GM23338 (cell line): Measurements from ENCODE around the gene R3HDM2.
"Not testable (repeated sequence)": the region's sequence is repeated elsewhere in the genome, so short reads cannot be mapped to it uniquely, and the experiment has no call there.

Experiments used
- CREB1 ChIP-seq: fragments of 250-450 bp; sonication (Bioruptor Pico); IDR thresholded peaks from 2 replicates; pipeline ENCODE4 v1.5.0; 2020; ENCODE audit warnings: low read depth, mild to moderate bottlenecking, moderate library complexity
- CTCF ChIP-seq, 2 experiments: fragments of 200-600 bp in 1 of 2; sonication (generic) in 1 of 2; conservative IDR thresholded peaks; 2 replicates each; pipeline versions ENCODE4 v1.5.1 to v1.6.1; 2016 to 2017; ENCODE audit warnings: antibody characterized with exemption in 2 of 2, low read depth in 2 of 2, mild to moderate bottlenecking in 2 of 2, moderate library complexity in 1 of 2
- ETS1 ChIP-seq: IDR thresholded peaks from 2 replicates; pipeline ENCODE4 v1.6.1; 2016; ENCODE audit warnings: antibody characterized with exemption
- EZH2 ChIP-seq: fragments of 200-600 bp; sonication (generic); IDR thresholded peaks from one replicate; pipeline ENCODE4 v1.8.0; 2017; ENCODE audit warnings: antibody characterized with exemption, mild to moderate bottlenecking, low read depth; ENCODE audit not compliant: unreplicated experiment
- EZH2phosphoT487 ChIP-seq: fragments of 200-600 bp; sonication (generic); IDR thresholded peaks from one replicate; pipeline ENCODE4 v1.8.1; 2018; ENCODE audit warnings: antibody characterized with exemption; ENCODE audit not compliant: unreplicated experiment
- POLR2AphosphoS5 ChIP-seq: IDR thresholded peaks from 2 replicates; pipeline ENCODE4 v1.6.1; 2016; ENCODE audit warnings: antibody characterized with exemption, low read depth
- REST ChIP-seq: IDR thresholded peaks from one replicate; pipeline ENCODE4 v1.6.1; 2018; ENCODE audit warnings: antibody characterized with exemption; ENCODE audit not compliant: unreplicated experiment
- STAT1 ChIP-seq: IDR thresholded peaks from one replicate; pipeline ENCODE4 v1.6.1; 2016; ENCODE audit warnings: antibody characterized with exemption; ENCODE audit not compliant: unreplicated experiment
- ZNF331 ChIP-seq: fragments of 250-450 bp; sonication (Bioruptor Pico); IDR thresholded peaks from 2 replicates; pipeline ENCODE4 v1.5.0; 2020; ENCODE audit warnings: low read depth, mild to moderate bottlenecking, moderate library complexity

- not testable (repeated sequence) for TF ChIP-seq CTCF (conservative IDR thresholded peaks at IDR 0.05; ENCODE audit: low read depth in 2 of 2); POLR2AphosphoS5; CREB1 (CRISPR knock-in tag); EZH2phosphoT487; EZH2; STAT1; ETS1; REST; ZNF331 (CRISPR knock-in tag)
These were observed 13.5 kb upstream of the R3HDM2 start for GRCh38 chr12:57444337-57444736.
